A673 (cell line): Measurements from ENCODE around the gene CCDC40.

Source experiments
- CTCF ChIP-seq: fragments of 300-800, 200-600 bp; sonication (generic); conservative IDR thresholded peaks from 2 replicates; pipeline ENCODE4 v1.5.1; 2017; ENCODE audit warnings: low read depth, mild to moderate bottlenecking, antibody characterized with exemption, low read length, moderate library complexity, mixed read lengths
- EZH2 ChIP-seq: fragments of 200-600 bp; sonication (generic); IDR thresholded peaks from 2 replicates; pipeline ENCODE4 v1.6.1; 2017; ENCODE audit warnings: borderline replicate concordance, low read depth, mild to moderate bottlenecking, mixed read lengths, antibody characterized with exemption, low read length; ENCODE audit not compliant: poor library complexity, severe bottlenecking

GRCh38 chr17:80141463-80142165, 105.2 kb downstream of the CCDC40 start:
- TF ChIP-seq CTCF (no peak), EZH2 (no peak)
